NCI-H1694 treated with DMSO at 0.1 percent for 48 hours (cell line): ENCODE results near the gene SLC39A11.

Source experiments
- DNase-seq: peaks from one replicate; lab custom pipeline; 2025; lab: John Stamatoyannopoulos, UW

Gene SLC39A11

DNA sequence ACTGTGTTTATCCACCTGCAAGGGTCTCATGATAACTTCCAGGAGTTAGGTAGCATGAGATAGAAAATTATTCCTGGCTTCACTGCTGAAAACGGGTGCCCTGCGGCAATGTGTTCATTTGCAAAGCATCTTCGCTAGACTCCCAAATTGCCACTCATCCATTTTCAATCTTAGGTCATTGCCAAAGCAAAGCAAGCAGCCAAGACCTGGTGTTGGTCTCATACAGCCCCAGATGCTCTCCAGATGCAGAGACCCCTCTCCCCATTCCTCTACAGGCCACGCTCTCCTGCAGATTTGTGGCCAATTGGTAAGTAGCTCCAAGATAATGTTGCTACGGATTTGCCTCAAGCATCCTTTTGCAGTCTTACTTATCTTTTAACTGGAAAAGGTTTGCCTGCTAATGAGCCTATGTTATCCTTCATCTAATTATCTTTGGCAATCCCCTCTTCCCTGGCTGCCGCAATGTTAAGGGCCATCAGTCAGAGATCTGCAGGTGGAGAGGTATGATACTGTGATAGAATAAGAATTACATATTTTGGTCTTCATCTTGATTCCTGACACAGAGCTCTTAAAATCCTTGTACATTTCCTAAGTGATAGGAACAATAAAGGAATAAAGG, 222.0 kb downstream of the SLC39A11 start:
- no peak for DNase-seq

GRCh38 chr17:72869630-72870029, 222.9 kb downstream of the SLC39A11 start:
- DNase-seq: no peak

- DNase-seq: no peak
Observed at GRCh38 chr17:72865954-72866353, 226.5 kb downstream of the SLC39A11 start.

- DNase-seq: no peak
Observed at GRCh38 chr17:72863526-72864211, 228.8 kb downstream of the SLC39A11 start.

- DNase-seq: no peak
Observed at GRCh38 chr17:72862276-72862999, 230.1 kb downstream of the SLC39A11 start.

GRCh38 chr17:72861811-72862210, 230.7 kb downstream of the SLC39A11 start:
- no peak for DNase-seq

DNA sequence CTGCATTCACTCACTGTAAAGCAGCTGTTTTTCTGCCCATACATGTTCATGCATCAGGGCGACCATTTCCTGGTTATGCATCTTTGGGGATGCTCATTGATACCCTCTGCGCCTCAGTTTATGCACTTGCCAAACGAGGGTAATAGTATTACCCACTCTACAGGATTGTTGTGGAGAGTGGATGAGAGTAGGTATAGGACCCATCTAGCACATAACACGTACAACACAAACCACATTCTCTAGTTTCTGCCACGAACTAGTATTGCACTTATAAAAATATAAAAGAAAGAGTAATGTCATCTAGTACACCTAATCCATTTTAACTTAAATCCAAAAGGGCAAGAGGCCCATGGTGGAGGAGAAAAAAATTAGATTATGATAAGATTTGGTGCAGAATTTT, 231.7 kb downstream of the SLC39A11 start:
- no peak for DNase-seq

DNA sequence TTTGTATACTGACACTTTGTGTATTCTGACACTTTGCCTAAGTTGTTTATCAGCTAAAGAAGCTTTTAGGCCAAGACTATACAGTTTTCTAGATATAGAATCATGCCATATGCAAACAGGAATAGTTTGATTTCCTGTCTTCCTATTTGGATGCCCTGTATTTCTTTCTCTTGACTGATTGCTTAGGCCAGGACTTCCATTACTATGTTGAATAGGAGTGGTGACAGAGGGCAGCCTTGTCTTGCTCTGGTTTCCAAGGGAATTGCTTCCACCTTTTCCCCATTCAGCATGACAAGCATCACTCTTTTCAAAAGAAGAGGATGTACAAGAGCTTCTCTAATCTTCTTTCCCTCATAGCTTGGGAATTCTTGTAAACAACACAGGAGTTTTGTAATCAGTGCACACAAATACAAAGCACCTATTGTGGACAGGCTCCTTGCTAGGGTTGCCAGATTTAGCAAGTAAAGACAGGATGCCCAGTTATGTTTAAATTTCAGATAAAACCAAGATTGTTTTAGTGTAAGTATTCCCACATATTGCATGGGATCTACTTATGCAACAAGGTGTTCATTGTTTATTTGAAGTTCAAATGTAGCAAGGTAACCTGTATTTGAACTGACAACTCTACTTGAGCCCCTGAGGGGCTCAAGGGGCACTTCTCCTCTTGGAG, 233.5 kb downstream of the SLC39A11 start:
- no peak for DNase-seq

GRCh38 chr17:72853440-72854415, 238.8 kb downstream of the SLC39A11 start:
- DNase-seq: no peak

DNA sequence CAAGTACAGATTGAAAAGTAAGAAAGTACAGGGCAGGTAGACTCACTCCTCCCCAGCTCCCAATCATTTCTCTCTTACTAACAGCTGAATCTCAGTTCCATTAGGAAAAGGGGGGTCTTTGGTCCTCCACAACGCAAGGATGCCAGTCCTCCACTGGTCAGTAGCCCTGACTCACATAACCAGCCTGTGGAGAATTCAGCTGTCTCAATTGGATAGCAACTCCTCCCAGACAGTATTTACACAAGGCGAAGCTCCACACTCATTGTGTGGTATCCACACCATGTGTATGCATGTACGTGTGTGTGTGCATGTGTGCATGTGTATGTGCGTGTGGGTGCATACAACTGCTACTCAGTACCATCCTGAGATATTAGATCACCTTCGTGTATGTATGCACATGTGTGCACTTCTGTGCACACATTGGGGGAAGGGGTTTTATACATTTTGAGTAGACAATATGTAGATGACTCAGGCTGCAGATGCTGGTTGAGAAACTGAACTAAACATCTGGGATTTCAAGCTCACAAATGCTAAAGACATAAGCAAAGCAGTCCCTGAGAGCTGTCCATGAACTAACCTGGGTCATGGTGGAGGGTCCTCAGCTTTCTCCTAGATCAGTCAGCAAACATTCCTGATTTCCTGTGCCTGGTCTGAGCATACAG, 240.1 kb downstream of the SLC39A11 start:
- DNase-seq: no peak

GRCh38 chr17:72850410-72851118, 241.9 kb downstream of the SLC39A11 start:
- no peak for DNase-seq

DNA sequence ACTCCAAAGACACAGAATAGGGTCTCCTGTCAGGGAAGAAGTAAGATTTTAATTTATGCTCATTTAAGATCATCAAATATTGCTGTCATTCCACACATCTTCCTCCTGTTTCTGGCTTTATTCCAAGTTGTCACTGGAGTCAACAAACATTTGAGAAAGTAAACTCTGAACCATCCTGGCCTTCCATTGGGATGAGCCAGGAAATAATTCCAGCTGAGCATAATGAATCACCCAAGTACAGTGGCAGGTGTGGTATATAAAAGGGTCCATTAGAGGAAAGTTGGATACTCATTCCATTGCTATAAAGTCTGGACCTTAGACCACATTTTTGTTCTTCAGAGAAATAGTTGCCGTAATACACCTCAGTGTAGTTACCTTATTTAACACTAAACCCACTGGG, 246.1 kb downstream of the SLC39A11 start:
- no peak for DNase-seq

DNA sequence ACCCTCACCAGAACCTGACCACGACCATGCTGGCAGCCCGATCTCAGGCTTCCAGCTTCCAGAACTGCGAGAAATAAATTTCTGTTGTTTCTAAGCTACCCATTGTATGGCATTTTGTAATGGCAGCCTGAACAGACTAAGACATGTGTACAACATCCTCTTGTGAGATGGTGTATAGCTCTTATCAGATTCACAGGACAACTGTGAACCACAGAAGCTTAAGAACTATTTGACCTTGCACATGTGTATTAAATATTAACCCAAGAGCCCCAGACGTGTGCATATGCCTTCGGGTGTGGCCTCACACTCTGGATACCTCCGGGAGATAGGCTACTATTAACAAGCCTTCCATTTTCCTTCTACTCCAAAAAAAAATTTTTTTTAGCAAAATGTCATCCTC, 248.9 kb downstream of the SLC39A11 start:
- DNase-seq: no peak

- no peak for DNase-seq
Observed at GRCh38 chr17:72840019-72840418, 252.5 kb downstream of the SLC39A11 start.

DNA sequence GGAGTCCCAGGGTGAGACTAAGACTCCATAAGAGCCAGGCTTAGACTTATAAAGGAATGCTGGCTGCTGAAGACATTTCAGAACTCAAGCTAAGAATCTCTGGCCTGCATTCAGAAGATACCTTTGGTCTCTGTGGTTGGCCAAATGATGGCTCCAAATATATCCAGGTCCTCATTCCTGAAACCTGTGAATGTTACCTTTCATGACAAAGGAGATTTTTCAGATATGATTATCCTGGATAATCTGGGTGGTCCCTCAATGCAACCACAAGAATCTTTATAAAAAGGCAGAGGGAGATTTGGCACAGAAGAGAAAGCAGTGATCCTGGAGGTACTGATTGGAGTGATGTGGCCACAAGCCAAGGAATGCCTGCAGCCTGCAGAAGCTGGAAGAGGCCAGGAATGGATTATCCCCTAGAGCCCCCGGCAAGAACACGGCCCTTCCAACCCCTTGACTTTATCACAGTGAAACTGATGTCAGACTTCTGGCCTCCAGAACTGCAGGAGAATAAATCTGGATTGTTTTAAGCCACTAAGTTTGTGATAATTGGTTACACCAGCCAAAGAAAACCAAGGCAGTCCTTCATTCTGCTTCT, 253.3 kb downstream of the SLC39A11 start:
- DNase-seq: no peak

DNA sequence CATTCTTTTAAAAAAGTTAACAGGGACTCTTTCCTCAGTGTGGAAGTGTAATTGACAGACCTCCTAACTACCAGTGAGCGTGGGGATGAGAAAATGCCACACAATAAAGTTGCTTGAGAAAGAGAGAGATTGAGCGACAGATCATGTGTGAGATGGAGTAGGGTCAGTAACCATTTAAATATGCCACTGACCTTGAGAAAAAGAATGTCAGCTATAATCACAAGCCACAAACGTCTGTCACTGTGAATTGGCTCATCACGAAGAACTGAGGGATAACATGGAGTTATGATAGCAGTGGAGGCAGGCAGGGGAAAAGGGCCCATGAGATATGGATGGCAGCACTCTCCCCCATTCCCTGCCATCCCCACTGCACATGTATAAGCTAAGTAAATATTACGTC, 253.9 kb downstream of the SLC39A11 start:
- DNase-seq: no peak

DNA sequence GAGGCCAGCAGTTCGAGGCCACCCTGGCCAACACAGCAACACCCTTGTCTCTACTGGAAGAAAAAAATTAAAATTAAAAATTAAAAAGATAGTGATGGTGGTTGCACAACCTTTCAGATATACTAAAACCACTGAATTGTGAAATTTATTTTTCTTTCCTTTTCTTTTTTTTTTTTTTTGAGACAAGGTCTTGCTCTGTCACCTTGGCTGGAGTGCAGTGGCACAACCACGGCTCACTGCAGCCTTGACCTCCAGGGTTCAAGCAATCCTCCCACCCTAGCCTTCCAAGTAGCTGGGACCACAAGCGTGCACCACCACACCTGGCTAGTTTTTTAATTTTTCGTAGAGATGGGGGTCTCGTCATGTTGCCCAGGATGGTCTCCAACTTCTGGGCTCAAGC, 254.4 kb downstream of the SLC39A11 start:
- no peak for DNase-seq

DNA sequence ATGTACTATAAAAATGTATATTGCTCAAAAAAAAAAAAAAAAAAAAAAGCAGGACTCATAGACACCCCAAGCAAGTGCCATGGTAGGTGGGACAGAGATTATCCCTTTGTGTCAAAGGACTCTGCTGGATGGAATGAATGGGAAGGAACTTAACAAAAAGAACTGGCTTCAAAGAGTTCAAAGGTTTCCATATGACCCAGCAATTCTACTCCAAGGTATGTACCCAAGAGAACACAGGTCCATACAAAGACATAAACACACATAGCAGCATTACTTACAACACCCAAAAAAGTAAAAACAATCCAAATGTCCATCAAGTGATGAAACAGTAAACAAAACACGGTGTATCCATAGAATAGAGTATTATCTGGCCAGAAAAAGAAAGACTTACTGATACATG, 255.2 kb downstream of the SLC39A11 start:
- no peak for DNase-seq

DNA sequence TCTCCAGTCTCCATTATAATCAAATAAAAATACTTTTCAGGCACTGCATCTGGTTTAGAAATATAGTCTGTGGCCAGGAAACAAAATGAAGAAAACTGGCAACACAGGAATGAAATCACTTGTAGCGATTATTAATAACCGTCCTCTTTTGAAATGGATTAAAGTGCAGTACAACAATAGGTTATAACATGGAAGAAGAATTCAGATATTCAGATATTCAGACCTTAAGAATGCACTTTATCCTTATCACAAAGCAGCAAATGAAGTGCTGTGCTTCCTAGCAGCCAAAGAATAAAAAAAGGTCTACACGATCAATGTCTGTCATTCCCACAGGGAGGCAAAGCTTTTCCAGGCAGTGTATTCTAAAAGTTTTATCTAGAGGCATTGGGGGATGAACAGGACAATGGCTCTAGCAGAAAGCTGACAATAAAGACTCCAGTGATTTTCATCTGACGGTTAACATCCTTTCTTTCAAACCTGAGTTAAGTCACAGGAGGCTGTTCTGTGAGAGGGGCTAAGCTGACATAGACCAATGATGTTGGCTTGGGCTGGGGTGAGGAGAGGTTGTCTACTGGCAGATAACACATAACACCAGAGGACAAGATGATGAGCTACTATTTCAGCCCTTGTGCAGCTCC, 259.2 kb downstream of the SLC39A11 start:
- no peak for DNase-seq
